A549 (cell line): ENCODE results near the gene LARGE1. TPM values are rescaled to one million over a fixed set of nuclear protein-coding genes. Genes with fewer than 3 reads are reported as not detected.

Experiments
- ATAC-seq, 2 experiments: fragments of 200-7000 bp in 1 of 2; fragments of >200 bp in 1 of 2; cut with Nextera tagmentation in 1 of 2; cut with Tn5 transposase in 1 of 2; 3 replicates each; pipeline versions ENCODE4 v1.8.0 to v1.9.1; 2018 to 2020; ENCODE audit warnings: mild to moderate bottlenecking in 1 of 2, moderate library complexity in 1 of 2
- CTCF ChIA-PET: fragments of 300-600 bp; sonication (Branson Sonifier 250); formaldehyde crosslinking; extraction: SDS; loops from one replicate; lab custom pipeline; 2021; ENCODE audit warnings: antibody characterized with exemption, inconsistent platforms; lab: Yijun Ruan, JAX
- POLR2A ChIA-PET: fragments of 350-600 bp; formaldehyde crosslinking; extraction: SDS; loops from one replicate; lab custom pipeline; 2021; ENCODE audit warnings: antibody characterized with exemption, inconsistent platforms; lab: Yijun Ruan, JAX
- DNase-seq, 2 experiments: peaks; one replicate each; pipeline versions ENCODE4 v3.0.0 to v3.0.0-alpha.2; 2011 to 2016; ENCODE audit warnings: low read depth in 1 of 2, low spot score in 1 of 2
- FAIRE-seq: peaks from 2 replicates; lab custom pipeline; 2011; peaks lifted over from hg19 to GRCh38; lab: Jason Lieb, UNC
- H3K27ac ChIP-seq, 2 experiments: fragments of >200 bp; sonication (Bioruptor Twin); formaldehyde crosslinking; 3 replicates each; pipeline ENCODE4 v1.5.1; 2016 to 2017
- H3K4me1 ChIP-seq: fragments of >200 bp; sonication (Bioruptor Twin); formaldehyde crosslinking; 3 replicates; pipeline ENCODE4 v1.6.1; 2016
- H3K4me2 ChIP-seq: fragments of >200 bp; sonication (Bioruptor Twin); formaldehyde crosslinking; 3 replicates; pipeline ENCODE4 v1.6.1; 2016
- H3K4me3 ChIP-seq: fragments of >200 bp; sonication (Bioruptor Twin); formaldehyde crosslinking; 3 replicates; pipeline ENCODE4 v1.5.1; 2016
- H3K9me3 ChIP-seq: fragments of >200 bp; sonication (Bioruptor Twin); formaldehyde crosslinking; 3 replicates; pipeline ENCODE4 v1.6.1; 2016
- BHLHE40 ChIP-seq: IDR thresholded peaks from 2 replicates; pipeline ENCODE4 v1.6.1; 2012; ENCODE audit warnings: low read depth, low read length, inconsistent platforms
- CBX2 ChIP-seq: fragments of 200-600 bp; sonication (generic); IDR thresholded peaks from 2 replicates; pipeline ENCODE4 v1.6.1; 2016; ENCODE audit warnings: low read depth, mild to moderate bottlenecking, borderline replicate concordance
- CBX8 ChIP-seq: fragments of 200-600 bp; sonication (generic); IDR thresholded peaks from 2 replicates; pipeline ENCODE4 v1.6.1; 2016
- CEBPB ChIP-seq, 2 experiments: fragments of >200 bp in 1 of 2; sonication (Bioruptor Twin) in 1 of 2; formaldehyde crosslinking in 1 of 2; IDR thresholded peaks; 2 replicates each; pipeline ENCODE4 v1.6.1; 2012 to 2016
- CHD4 ChIP-seq: fragments of 200-600 bp; sonication (generic); IDR thresholded peaks from 2 replicates; pipeline ENCODE4 v1.6.1; 2016; ENCODE audit warnings: antibody characterized with exemption, mild to moderate bottlenecking, borderline replicate concordance
- FOXS1 ChIP-seq: fragments of 250-450 bp; sonication (Bioruptor Pico); IDR thresholded peaks from 2 replicates; pipeline ENCODE4 v1.5.0; 2020; ENCODE audit warnings: mild to moderate bottlenecking, moderate library complexity
- HEYL ChIP-seq: fragments of 250-450 bp; sonication (Bioruptor Pico); IDR thresholded peaks from 2 replicates; pipeline ENCODE4 v1.8.0; 2021; ENCODE audit warnings: mild to moderate bottlenecking, moderate library complexity
- HOXB5 ChIP-seq: fragments of 250-450 bp; sonication (Bioruptor Pico); IDR thresholded peaks from 2 replicates; pipeline ENCODE4 v1.5.0; 2020; ENCODE audit warnings: mild to moderate bottlenecking, moderate library complexity
- JUN ChIP-seq, 2 experiments: fragments of >200 bp; sonication (Bioruptor Twin); formaldehyde crosslinking; IDR thresholded peaks; 2 replicates in 1 of 2; 3 replicates in 1 of 2; pipeline ENCODE4 v1.6.1; 2016 to 2017
- JUNB ChIP-seq: fragments of >200 bp; sonication (Bioruptor Twin); formaldehyde crosslinking; IDR thresholded peaks from 2 replicates; pipeline ENCODE4 v1.6.1; 2016
- KDM1A ChIP-seq: fragments of 200-600 bp; sonication (generic); IDR thresholded peaks from 2 replicates; pipeline ENCODE4 v1.6.1; 2016; ENCODE audit warnings: low read depth, mild to moderate bottlenecking
- KDM5A ChIP-seq: fragments of 200-600 bp; sonication (generic); IDR thresholded peaks from 2 replicates; pipeline ENCODE4 v1.6.1; 2016; ENCODE audit warnings: antibody characterized with exemption, mild to moderate bottlenecking
- MAZ ChIP-seq: fragments of 150-350 bp; IDR thresholded peaks from 2 replicates; pipeline ENCODE4 v1.6.1; 2014; ENCODE audit warnings: antibody characterized with exemption, low read depth, low read length, borderline replicate concordance
- NPAS2 ChIP-seq: fragments of 250-450 bp; sonication (Bioruptor Pico); IDR thresholded peaks from 2 replicates; pipeline ENCODE4 v1.8.0; 2022; ENCODE audit warnings: mild to moderate bottlenecking, moderate library complexity, borderline replicate concordance
- NR3C1 ChIP-seq: fragments of >200 bp; sonication (Bioruptor Twin); formaldehyde crosslinking; IDR thresholded peaks from 3 replicates; pipeline ENCODE4 v1.6.1; 2017
- POLR2A ChIP-seq: IDR thresholded peaks from 2 replicates; pipeline ENCODE4 v1.6.1; 2012; ENCODE audit warnings: mild to moderate bottlenecking, low read length
- POLR2AphosphoS2 ChIP-seq: conservative IDR thresholded peaks from 2 replicates; pipeline ENCODE4 v1.6.1; 2012; ENCODE audit warnings: low read length, improper control_type of control experiment, inconsistent platforms
- RAD21 ChIP-seq, 2 experiments: fragments of >200 bp in 1 of 2; sonication (Bioruptor Twin) in 1 of 2; formaldehyde crosslinking in 1 of 2; IDR thresholded peaks in 1 of 2; conservative IDR thresholded peaks in 1 of 2; 2 replicates in 1 of 2; 3 replicates in 1 of 2; pipeline ENCODE4 v1.6.1; 2012 to 2018; ENCODE audit warnings: inconsistent platforms in 1 of 2
- RARB ChIP-seq: fragments of 250-450 bp; sonication (Bioruptor Pico); IDR thresholded peaks from 2 replicates; pipeline ENCODE4 v1.8.0; 2021; ENCODE audit warnings: mild to moderate bottlenecking, moderate library complexity
- RCOR1 ChIP-seq: fragments of 150-350 bp; IDR thresholded peaks from 2 replicates; pipeline ENCODE4 v1.6.1; 2014; ENCODE audit warnings: antibody characterized with exemption, low read length, low read depth
- RNF2 ChIP-seq: fragments of 200-600 bp; sonication (generic); IDR thresholded peaks from 2 replicates; pipeline ENCODE4 v1.6.1; 2016; ENCODE audit warnings: low read depth, mild to moderate bottlenecking, antibody characterized with exemption, moderate library complexity, borderline replicate concordance
- SMC3 ChIP-seq: fragments of >200 bp; sonication (Bioruptor Twin); formaldehyde crosslinking; IDR thresholded peaks from 3 replicates; pipeline ENCODE4 v1.6.1; 2018; ENCODE audit warnings: inconsistent platforms
- SREBF2 ChIP-seq: fragments of 450-650 bp; IDR thresholded peaks from 2 replicates; pipeline ENCODE4 v1.6.1; 2014; ENCODE audit warnings: mild to moderate bottlenecking, moderate library complexity
- TFCP2L1 ChIP-seq: fragments of 250-450 bp; sonication (Bioruptor Pico); IDR thresholded peaks from 2 replicates; pipeline ENCODE4 v1.5.0; 2021; ENCODE audit warnings: mild to moderate bottlenecking
- TP53 ChIP-seq: fragments of 250-450 bp; sonication (Bioruptor Pico); IDR thresholded peaks from 2 replicates; pipeline ENCODE4 v1.5.0; 2021; ENCODE audit warnings: mild to moderate bottlenecking, moderate library complexity
- ZC3H11A ChIP-seq: fragments of 450-650 bp; IDR thresholded peaks from 2 replicates; pipeline ENCODE4 v1.6.1; 2014; ENCODE audit warnings: antibody characterized with exemption, mild to moderate bottlenecking
- ZFP36 ChIP-seq: fragments of 450-650 bp; IDR thresholded peaks from 2 replicates; pipeline ENCODE4 v1.6.1; 2014; ENCODE audit warnings: borderline replicate concordance; ENCODE audit not compliant: partially characterized antibody
- ZNF302 ChIP-seq: fragments of 250-450 bp; sonication (Bioruptor Pico); IDR thresholded peaks from 2 replicates; pipeline ENCODE4 v1.9.0; 2021; ENCODE audit warnings: inconsistent platforms, mild to moderate bottlenecking, moderate library complexity
- ZSCAN20 ChIP-seq: fragments of 250-450 bp; sonication (Bioruptor Pico); IDR thresholded peaks from 2 replicates; pipeline ENCODE4 v1.8.0; 2022; ENCODE audit warnings: mild to moderate bottlenecking, moderate library complexity
- WGBS: methylation state at CpG from one replicate; pipeline ENCODE4 v1.1.6; 2017; ENCODE audit errors: missing lambda C conversion rate; 5-methylcytosine and 5-hydroxymethylcytosine counted together
- polyA plus RNA-seq, 4 experiments: library from polyadenylated mRNA; depleted of rRNA in 3 of 4; stranded (reverse); fragments of >200 nt; fragmentation: RNase III in 1 of 4; extraction: RNeasy Plus Mini Kit Qiagen cat#74134 plus additional on column Dnase treatment in 1 of 4; gene quantifications; 2 replicates in 3 of 4; 3 replicates in 1 of 4; pipeline ENCODE4 v1.2.3, GENCODE V29; 2011 to 2017
- TF ChIP-seq, protein P1 (sequence below): fragments of 250-450 bp; sonication (Bioruptor Pico); IDR thresholded peaks from 2 replicates; pipeline ENCODE4 v1.5.0; 2021; ENCODE audit warnings: mild to moderate bottlenecking, moderate library complexity, borderline replicate concordance
- TF ChIP-seq, protein P2 (sequence below): fragments of 250-450 bp; sonication (Bioruptor Pico); IDR thresholded peaks from 2 replicates; pipeline ENCODE4 v1.5.0; 2020; ENCODE audit warnings: low read depth, mild to moderate bottlenecking, moderate library complexity
- TF ChIP-seq, protein P3 (sequence below): fragments of 150-350 bp; IDR thresholded peaks from 2 replicates; pipeline ENCODE4 v1.6.1; 2014; ENCODE audit warnings: low read depth, mild to moderate bottlenecking, low read length
- TF ChIP-seq, protein P4 (sequence below): IDR thresholded peaks from 2 replicates; pipeline ENCODE4 v1.6.1; 2012

Gene LARGE1
- polyA plus RNA-seq, 2 of the 4 experiments (the other 2 are of a cell fraction): 2.7 to 5.8 TPM

DNA sequence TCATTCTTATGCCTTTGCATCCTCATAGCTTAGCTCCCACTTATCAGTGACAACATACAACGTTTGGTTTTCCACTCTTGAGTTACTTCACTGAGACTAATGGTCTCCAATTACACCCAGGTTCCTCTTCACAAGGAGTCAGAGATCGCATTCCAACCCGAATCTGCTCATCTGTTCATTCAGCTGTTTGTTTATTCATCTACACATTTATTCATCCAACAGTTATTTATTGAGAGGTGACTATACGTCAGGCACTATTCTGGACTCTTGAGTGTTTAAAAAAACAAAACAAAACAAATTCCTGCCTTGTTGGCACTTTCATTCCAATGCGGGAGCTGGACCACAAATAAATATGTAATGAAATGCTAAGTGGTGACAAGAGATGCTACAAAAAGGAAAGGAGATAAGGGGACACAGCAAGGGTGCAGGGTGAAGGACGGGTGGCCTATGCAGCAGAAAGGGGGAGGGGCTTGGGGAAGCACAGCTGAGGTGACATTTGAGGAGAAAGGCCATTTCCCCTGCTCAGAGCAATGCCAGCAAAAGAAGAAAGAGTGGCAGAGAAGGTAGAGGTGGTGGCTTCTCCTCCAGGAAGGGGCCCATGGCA is 468.3 kb downstream of the LARGE1 start:
- CTCF ChIA-PET: no interaction called here
- WGBS: 44% methylated on average over 6 of the region's 6 CpGs
- FAIRE-seq (no peak), ATAC-seq (no peak), DNase-seq (no peak)
- POLR2A ChIA-PET: interaction anchor here (0.9 kb wide), 1 partner anchor 11 kb away, joined by 3 read pairs; no protein-coding TSS in a partner anchor
- no peak overlapping the region for H3K4me2 ChIP-seq
- H3K27ac ChIP-seq: no peak overlapping the region
- H3K4me1 ChIP-seq: no peaks in the 10 kb centered on the region
- no peak overlapping the region for H3K4me3 ChIP-seq
- TF ChIP-seq ZC3H11A: no peak
- no peaks in the 10 kb centered on the region for H3K9me3 ChIP-seq

DNA sequence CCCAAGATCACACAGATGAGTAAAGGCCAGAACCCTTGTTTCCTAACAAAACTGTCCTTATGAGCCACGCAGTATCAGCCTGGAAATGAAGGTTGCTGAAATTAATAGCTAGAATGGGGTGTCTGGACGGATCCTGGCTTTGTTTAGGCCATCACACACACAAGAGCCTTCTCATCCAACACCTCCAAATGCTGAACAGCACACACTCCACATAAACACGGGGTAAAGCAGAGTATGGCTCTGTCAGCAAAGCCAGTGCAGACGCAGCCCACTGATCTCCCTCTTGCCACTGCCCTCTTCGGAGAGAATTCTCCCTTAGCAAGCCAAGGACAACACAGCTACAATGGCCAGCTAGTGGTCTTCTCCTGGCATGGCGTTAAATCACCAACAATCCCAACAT is 469.5 kb downstream of the LARGE1 start:
- H3K4me2 ChIP-seq: no peak overlapping the region
- DNase-seq (no peak), FAIRE-seq (no peak), ATAC-seq (no peak)
- H3K9me3 ChIP-seq: no peaks in the 10 kb centered on the region
- H3K4me1 ChIP-seq: no peaks in the 10 kb centered on the region
- ChIA-PET CTCF (no interaction called here), POLR2A (no interaction called here)
- no peak for TF ChIP-seq ZNF302
- TF ChIP-seq, protein P1, sequence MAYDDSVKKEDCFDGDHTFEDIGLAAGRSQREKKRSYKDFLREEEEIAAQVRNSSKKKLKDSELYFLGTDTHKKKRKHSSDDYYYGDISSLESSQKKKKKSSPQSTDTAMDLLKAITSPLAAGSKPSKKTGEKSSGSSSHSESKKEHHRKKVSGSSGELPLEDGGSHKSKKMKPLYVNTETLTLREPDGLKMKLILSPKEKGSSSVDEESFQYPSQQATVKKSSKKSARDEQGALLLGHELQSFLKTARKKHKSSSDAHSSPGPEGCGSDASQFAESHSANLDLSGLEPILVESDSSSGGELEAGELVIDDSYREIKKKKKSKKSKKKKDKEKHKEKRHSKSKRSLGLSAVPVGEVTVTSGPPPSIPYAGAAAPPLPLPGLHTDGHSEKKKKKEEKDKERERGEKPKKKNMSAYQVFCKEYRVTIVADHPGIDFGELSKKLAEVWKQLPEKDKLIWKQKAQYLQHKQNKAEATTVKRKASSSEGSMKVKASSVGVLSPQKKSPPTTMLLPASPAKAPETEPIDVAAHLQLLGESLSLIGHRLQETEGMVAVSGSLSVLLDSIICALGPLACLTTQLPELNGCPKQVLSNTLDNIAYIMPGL (CRISPR knock-in tag): no peak
- TF ChIP-seq FOXS1 (CRISPR knock-in tag): no peak
- TF ChIP-seq MAZ: no peak
- no peak for TF ChIP-seq CEBPB (IDR thresholded peaks at IDR 0.05)
- TF ChIP-seq HOXB5 (CRISPR knock-in tag): no peak
- no peak for TF ChIP-seq NPAS2 (CRISPR knock-in tag)
- no peak for TF ChIP-seq RAD21 (conservative IDR thresholded peaks at IDR 0.05 in 1 of 2, IDR thresholded peaks at IDR 0.05 in 1 of 2)
- TF ChIP-seq TFCP2L1 (CRISPR knock-in tag): no peak
- TF ChIP-seq, protein P2, sequence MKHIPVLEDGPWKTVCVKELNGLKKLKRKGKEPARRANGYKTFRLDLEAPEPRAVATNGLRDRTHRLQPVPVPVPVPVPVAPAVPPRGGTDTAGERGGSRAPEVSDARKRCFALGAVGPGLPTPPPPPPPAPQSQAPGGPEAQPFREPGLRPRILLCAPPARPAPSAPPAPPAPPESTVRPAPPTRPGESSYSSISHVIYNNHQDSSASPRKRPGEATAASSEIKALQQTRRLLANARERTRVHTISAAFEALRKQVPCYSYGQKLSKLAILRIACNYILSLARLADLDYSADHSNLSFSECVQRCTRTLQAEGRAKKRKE (CRISPR knock-in tag): no peak
- TF ChIP-seq CBX8: no peak
- no peak for TF ChIP-seq POLR2A
- no peak for TF ChIP-seq SMC3
- TF ChIP-seq JUNB: no peak
- no peak for TF ChIP-seq CHD4
- no peak for TF ChIP-seq RNF2
- TF ChIP-seq, protein P3, sequence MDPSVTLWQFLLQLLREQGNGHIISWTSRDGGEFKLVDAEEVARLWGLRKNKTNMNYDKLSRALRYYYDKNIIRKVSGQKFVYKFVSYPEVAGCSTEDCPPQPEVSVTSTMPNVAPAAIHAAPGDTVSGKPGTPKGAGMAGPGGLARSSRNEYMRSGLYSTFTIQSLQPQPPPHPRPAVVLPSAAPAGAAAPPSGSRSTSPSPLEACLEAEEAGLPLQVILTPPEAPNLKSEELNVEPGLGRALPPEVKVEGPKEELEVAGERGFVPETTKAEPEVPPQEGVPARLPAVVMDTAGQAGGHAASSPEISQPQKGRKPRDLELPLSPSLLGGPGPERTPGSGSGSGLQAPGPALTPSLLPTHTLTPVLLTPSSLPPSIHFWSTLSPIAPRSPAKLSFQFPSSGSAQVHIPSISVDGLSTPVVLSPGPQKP: no peak
- no peak overlapping the region for H3K27ac ChIP-seq
- WGBS: 65% methylated on average over 4 of the region's 6 CpGs
- no peak overlapping the region for H3K4me3 ChIP-seq

DNA sequence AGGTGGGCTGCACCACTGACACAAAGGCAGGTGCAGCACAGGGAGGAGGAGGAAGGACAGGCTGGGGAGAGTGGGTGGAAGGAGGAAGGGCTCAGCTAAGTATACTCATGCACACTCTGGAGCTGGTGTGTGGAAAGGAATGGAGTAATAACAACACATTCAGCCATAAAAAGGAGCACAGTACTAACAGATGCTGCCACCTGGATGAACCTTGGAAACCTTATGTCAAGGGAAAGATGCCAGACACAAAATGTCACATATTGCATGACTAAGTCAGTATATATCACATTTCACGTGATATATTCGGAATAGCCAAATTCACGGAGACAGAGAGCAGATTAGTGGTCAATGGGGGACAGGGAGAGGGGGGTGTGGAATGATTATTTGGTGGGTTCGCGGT is 472.5 kb downstream of the LARGE1 start:
- no peak overlapping the region for H3K4me2 ChIP-seq
- no peak for FAIRE-seq
- ChIA-PET CTCF (no interaction called here), POLR2A (no interaction called here)
- H3K4me3 ChIP-seq: no peak overlapping the region
- DNase-seq: no peak
- no peaks in the 10 kb centered on the region for H3K4me1 ChIP-seq
- WGBS: 95% methylated on average over 5 of the region's 5 CpGs
- no peaks in the 10 kb centered on the region for H3K9me3 ChIP-seq
- no peak overlapping the region for H3K27ac ChIP-seq
- no peak for ATAC-seq
- TF ChIP-seq CBX2 (no peak), RARB (CRISPR knock-in tag) (no peak), HEYL (CRISPR knock-in tag) (no peak), ZC3H11A (no peak), SREBF2 (no peak), KDM5A (no peak), POLR2AphosphoS2 (no peak), TP53 (CRISPR knock-in tag) (no peak), NR3C1 (no peak), BHLHE40 (no peak), JUN (IDR thresholded peaks at IDR 0.05) (no peak), FOXS1 (CRISPR knock-in tag) (no peak), RCOR1 (no peak), ZSCAN20 (CRISPR knock-in tag) (no peak), HOXB5 (CRISPR knock-in tag) (no peak), ZFP36 (no peak), CEBPB (IDR thresholded peaks at IDR 0.05) (no peak), KDM1A (no peak)
- TF ChIP-seq, protein P4, sequence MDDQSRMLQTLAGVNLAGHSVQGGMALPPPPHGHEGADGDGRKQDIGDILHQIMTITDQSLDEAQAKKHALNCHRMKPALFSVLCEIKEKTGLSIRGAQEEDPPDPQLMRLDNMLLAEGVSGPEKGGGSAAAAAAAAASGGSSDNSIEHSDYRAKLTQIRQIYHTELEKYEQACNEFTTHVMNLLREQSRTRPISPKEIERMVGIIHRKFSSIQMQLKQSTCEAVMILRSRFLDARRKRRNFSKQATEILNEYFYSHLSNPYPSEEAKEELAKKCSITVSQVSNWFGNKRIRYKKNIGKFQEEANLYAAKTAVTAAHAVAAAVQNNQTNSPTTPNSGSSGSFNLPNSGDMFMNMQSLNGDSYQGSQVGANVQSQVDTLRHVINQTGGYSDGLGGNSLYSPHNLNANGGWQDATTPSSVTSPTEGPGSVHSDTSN: no peak
